GM19240 (cell line): ENCODE results near the gene CHST11.
"Not testable (repeated sequence)": the region's sequence is repeated elsewhere in the genome, so short reads cannot be mapped to it uniquely, and the experiment has no call there.

Source experiments
- DNase-seq: peaks from one replicate; pipeline ENCODE4 v3.0.0; 2011; ENCODE audit warnings: low spot score; ENCODE audit not compliant: insufficient read length

Gene CHST11

GRCh38 chr12:104733717-104734175 is 277.0 kb downstream of the CHST11 start:
- DNase-seq: no peak

- no peak for DNase-seq
Measured at GRCh38 chr12:104734541-104735095, 277.9 kb downstream of the CHST11 start.

- no peak for DNase-seq
Measured at GRCh38 chr12:104735801-104736200, 279.1 kb downstream of the CHST11 start.

- no peak for DNase-seq
Measured at GRCh38 chr12:104736307-104736706, 279.6 kb downstream of the CHST11 start.

- DNase-seq: no peak
Measured at GRCh38 chr12:104737113-104737512, 280.4 kb downstream of the CHST11 start.

- DNase-seq: no peak
Measured at GRCh38 chr12:104737791-104738301, 281.1 kb downstream of the CHST11 start.

- no peak for DNase-seq
Measured at GRCh38 chr12:104738331-104738730, 281.6 kb downstream of the CHST11 start.

GRCh38 chr12:104738776-104739642 is 282.3 kb downstream of the CHST11 start:
- DNase-seq: no peak

- DNase-seq: peak; percentile 56
Measured at GRCh38 chr12:104740668-104741067, 283.9 kb downstream of the CHST11 start.

- DNase-seq: no peak
Measured at GRCh38 chr12:104741077-104741476, 284.3 kb downstream of the CHST11 start.

- DNase-seq: no peak
Measured at GRCh38 chr12:104741497-104742367, 285.0 kb downstream of the CHST11 start.

- DNase-seq: no peak
Measured at GRCh38 chr12:104742551-104743201, 285.9 kb downstream of the CHST11 start.

GRCh38 chr12:104743202-104743580 is 286.4 kb downstream of the CHST11 start:
- no peak for DNase-seq

GRCh38 chr12:104743753-104744548 is 287.2 kb downstream of the CHST11 start:
- DNase-seq: not testable (repeated sequence)

- no peak for DNase-seq
Measured at GRCh38 chr12:104746467-104747088, 289.8 kb downstream of the CHST11 start.

- no peak for DNase-seq
Measured at GRCh38 chr12:104747330-104747729, 290.6 kb downstream of the CHST11 start.

GRCh38 chr12:104747955-104748354 is 291.2 kb downstream of the CHST11 start:
- no peak for DNase-seq

GRCh38 chr12:104748356-104748755 is 291.6 kb downstream of the CHST11 start:
- DNase-seq: no peak

GRCh38 chr12:104748790-104749189 is 292.0 kb downstream of the CHST11 start:
- no peak for DNase-seq

- DNase-seq: no peak
Measured at GRCh38 chr12:104749545-104749944, 292.8 kb downstream of the CHST11 start.
